Measurements from ENCODE around the gene NUP133.
"Not testable (repeated sequence)": the region's sequence is repeated elsewhere in the genome, so short reads cannot be mapped to it uniquely, and the experiment has no call there.

The NUP133 gene

DNA sequence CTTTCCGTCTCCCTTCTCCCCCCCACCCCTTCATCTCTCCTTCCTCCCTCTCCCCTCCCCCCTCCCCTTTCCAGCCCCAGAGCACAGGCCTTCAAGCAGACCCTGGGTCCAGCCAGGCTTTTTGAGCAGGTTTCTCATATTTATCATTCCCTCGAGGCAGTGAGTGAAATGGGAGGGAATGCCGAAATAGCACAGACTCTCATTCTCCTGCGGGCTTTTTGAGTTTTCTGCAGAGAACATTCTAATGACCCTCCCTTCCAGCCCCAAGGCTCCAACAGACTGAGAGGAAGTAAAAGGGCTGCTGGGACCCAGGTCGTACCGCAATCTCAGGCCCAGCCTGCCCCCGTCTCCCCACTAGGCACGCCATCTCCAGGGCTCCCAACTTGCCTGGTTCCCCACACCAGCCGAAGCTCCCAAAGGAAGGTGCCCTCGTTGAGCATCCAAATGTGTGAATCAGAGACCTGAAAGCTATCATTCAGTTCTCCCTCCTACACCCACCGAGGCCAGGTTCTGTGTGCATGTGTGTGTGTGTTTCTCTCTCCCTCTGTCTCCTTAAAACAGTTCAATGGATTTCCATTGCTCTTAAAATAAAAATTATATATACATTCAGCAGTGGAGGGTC is 96.6 kb downstream of the NUP133 start:
- no peak for DNase-seq

DNA sequence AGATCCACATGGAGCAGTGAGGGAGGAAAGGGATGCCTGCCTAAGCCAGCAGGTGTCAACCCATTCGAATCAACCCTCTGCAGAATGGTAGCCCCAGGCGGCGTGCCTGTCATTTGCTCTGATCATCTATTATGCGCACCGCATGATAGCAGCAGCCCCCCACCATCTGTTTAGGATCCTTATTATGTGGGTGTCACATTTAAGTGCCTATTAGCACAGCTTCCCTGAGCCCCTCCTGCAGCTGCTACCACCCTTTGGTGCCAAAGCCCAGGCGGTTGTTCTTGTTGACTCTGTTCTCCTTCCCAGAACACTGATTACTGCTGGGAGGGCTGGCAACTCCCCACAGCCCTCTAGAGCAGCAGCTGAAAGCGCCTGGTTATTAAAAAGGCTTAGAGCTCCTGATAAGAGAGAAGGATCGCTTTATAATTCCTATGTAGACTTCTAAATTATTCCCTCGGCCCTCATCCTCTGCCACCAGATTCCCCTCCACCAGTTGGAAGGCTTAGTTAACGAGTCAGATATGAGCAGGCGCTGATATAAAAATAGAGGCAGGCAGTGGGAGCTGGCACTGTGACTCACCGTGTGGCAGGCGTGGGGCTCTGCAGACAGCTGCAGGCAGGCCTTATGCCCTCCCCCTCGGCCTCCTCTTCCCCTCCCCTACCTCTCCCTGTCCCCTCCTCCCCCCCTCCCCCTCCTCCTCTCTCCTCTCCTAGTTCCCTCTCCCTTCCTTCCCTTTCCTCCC is 97.3 kb downstream of the NUP133 start:
- DNase-seq, result no peak

DNA sequence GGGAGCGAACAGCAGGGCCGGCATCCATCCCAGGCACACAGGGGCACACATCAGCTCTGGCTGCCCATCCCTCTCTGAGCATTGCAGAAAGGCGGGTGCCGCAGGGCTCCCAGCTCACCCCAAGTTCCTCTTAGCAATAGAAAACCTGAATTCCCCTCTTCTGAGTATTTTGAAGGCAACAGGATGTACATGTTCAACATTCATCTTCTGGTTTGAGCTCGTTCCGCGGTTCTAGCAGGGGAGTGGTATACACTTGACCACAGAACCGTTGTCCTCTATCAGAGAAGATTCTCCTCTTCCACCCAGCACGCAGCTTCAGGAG is 97.8 kb downstream of the NUP133 start:
- DNase-seq, result no peak

DNA sequence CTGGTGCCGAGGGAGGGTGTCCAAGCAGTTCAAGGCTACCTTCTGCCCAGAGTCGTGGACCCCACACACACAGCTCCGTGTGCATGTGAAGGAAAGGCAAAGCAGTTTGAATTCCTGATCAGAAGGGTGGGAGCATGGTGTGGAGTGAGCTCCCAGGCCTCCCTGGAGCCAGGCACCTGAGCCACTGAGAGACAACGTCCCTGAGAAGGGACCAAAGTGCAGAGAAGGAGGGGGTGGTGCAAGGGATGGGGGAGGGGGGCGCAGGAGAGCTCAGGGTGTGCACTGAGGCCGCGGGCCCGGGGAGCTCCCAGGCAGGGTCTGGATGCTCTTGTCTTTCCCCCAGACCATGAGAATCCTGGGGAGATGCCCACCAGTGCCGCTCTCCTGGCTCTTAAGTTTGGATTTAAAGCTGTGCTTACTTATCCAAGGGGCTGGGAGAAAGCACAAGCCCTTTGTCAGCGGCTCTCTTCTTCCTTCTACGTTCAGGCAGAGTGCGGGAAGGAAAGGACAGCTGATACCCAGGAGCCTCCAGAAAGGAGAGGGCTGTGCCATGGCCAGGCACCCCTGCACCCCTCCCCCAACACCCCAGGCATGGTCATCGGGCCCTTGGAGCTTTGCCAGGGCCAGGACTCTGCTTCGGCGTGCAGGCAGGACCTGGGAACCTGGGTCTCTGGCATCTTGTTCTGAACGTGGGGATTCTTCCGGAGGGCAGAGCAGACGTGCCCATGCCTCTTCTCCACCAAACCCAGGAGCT is 98.3 kb downstream of the NUP133 start:
- DNase-seq, result no peak

DNA sequence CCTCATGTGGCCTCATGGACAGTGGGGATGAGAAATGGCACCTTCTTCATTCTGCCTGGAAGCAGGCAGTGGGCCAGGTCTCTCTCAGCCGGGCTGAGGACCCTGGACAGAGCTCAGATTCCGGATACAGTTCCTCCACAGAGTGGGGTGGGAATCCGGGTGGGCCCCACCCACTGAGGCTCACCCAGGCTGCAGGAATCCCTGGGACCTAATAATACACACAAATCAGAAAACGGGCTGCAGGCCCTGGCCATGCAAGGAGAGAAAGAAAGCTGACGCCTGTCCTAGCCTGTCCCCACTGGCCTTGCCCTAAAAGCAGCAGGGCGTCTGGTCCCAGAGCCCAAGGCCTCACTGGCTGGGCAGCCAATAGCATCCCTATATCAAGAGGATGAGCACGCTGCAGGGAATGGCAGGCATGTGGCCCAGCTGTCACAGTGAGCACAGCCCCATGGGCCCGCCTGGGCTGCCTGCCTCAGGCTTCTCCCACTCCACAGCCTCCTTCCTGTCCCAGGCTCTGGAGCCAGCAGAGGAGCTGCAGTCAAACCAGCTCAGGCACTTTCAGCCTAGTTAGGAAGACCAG is 99.6 kb downstream of the NUP133 start:
- DNase-seq, result no peak

DNA sequence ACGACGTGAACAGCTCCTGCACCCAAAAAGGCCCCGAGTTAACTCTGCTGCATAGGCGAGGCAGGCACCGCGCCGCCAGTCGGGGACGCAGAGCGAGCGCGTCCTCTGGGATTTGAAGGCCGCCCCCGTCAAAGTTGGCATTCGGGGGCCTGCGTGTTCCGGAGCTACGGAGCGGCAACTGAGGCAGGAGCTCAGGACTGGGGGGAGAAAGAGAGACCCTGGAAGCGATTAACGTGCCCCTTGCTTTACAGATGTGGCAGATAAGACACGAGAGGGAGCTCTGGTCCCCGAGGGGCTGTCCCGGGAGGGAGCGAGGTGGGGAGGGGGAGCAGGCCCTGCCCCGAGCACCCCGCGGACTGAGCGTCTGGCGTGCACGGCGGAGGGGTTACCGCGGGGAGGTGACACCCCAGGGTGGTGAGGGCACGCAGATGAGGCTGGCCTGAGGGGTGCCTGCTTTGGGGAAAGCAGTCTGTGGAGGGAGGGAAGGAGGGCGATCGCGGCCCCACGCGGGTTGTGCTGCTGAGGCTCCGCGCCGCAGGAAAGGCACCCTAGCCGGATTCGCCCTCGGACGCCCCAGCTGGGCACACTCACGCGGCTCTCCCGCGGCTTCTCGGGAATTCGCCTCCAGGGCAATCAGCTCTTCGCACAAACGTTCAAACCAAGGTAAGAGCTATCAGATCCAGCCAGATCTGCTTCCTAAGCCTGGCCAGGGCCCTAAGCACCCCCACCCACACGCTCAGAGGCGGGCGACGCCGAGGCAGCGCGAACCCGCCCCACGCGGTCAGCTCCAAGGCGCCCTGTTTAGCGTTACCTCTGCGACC is 100.7 kb downstream of the NUP133 start:
- DNase-seq, result no peak

DNA sequence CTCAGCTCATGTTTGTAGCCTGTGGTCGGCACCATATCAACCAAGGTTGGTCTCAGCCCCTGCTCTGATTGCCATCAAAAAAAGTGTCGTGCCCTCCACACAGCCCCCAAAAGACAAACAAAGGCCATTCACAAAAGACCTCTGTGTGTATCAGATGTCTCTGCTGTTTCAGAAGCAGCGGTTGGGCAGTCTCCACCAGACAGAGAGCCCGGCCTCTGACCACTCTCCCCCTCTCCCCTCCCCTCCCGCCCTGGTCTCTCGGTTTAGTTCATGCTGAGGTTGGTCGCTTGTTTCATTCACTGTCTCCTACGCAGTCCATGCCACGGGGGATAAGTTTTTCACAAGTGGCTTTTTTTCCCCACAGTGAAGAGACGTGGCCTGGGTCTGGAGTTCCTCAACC is 101.3 kb downstream of the NUP133 start:
- DNase-seq, result no peak

DNA sequence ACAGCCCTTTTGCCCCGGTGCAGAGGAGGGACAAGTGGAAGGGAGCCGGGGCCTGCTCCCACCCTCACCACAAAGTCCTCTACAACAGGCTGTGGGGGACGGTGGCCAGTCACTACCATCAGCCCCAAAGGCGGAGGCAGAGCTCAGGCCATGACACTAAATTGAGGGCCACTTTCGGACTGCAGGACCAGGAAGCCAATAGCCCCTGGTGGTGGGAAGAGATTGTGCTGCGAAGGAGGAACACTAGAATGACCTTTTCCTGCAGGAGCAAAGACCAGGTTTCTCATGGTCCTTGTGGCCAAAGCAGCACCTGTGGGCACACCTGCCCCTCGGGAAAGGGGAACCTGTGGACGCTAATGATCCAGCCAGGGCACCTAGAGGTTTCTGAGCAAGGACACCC is 104.6 kb downstream of the NUP133 start:
- no peak for DNase-seq

DNA sequence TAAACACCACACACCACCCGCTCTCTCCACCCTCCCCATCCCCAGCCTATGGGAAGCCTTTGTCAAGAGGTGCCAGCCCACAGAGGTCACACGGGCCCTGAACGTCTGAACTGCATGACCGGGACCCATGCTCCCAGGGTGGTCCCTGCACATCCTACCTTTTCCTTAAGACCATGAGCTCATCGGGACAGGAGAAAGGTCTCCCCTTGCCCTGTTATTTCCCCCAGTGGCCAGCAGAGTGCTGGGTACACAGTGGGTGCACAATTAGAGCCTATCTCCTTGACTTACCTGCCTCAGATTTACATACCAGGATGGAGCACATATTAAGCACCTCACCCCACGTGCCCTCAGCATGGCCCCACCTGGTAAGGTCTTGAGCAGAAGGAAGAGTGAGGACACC is 105.1 kb downstream of the NUP133 start:
- DNase-seq, result no peak

DNA sequence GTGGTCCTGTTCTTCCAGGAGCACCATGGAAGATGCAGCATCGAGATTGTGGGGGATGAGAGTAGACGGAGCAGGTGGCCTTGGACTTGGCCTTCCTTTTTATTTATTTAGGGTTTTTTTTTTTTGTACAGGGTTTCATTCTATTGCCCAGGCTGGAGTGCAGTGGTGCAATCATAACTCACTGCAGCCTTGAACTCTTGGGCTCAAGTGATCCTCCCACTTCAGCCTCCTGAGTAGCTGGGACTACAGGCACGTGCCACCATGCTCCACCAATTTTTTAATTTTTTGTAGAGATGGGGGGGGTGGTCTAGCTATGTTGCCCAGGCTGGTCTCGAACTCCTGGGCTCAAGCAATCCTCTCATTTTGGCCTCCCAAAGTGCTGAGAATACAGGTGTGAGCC is 105.8 kb downstream of the NUP133 start:
- DNase-seq, result not testable (repeated sequence)

DNA sequence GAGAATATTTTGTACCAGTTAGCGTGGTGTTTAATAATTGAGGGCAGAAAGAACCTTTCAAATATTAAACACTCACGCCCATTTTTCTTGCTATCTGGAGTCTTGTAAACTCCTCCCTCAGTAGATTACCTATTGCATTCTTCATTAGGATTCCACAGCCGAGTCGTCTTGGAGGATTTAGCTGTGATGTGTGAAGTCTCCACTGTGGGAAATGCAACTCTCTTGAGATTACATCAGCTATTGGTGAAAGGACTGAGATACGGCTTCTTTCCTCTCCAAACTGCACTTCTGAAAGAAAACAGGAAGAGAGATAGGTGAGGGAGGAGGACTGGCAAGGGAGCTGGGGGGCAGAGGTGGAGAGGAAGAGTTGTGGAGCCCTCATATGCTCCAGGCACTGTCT is 110.4 kb downstream of the NUP133 start:
- no peak for DNase-seq

DNA sequence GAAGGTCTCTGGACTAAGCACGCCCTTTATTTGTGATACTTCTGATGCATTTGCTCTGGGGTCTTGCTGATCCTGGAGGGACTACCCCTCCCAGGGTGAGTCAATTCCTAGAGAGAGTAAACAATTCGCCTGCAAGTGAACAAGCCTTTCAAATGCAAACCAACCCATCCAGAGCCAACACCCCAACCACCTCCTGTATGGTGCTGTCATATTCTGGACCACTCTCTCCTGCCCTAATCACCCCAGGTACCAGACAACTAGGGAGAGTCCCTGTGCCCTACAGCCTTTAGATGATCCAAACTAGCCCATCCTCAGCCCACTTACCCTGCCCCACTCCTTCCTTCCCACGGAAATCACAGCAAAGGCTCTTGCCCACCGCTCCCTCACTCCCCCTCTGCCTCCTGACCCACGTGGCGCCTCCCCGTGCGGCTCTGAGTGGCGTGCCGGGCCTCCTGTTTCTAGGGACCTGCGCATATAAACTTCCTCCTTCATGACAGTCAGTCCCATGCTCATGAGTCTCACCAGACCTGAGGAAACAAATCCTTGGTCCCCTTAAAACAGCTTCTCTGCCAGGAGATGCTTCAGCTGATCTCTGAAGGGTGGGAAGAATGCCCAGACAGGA is 111.4 kb downstream of the NUP133 start:
- DNase-seq, result no peak

DNA sequence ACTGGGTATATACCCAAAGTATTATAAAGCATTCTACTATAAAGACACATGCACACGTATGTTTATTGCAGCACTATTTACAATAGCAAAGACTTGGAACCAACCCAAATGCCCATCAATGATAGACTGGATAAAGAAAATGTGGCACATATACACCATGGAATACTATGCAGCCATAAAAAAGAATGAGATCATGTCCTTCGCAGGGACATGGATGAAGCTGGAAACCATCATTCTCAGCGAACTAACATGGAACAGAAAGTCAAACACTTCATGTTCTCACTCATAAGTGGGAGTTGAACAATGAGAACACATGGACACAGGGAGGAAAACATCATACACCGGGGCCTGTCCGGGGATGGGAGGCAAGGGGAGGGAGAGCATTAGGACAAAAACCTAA is 113.6 kb downstream of the NUP133 start:
- not testable (repeated sequence) for DNase-seq

DNA sequence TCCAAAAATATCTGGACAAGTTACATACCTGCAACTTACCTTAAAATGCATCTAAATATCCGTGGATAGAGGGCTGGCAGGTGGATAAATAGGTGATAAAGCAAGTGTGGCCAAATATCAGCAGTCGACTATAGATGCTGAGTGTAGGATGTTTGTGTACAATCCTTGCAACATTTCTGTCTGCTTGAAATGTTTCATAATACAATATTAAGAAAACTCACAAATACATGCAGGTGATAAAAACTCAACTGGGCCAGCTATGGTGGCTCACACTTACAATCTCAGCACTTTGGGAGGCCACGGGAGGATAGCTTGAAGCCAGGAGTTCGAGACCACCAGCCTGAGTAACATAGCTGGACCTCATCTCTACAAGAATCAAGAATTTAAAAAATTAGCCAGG is 115.2 kb downstream of the NUP133 start:
- no peak for DNase-seq

All from T-helper 2 cell (primary cell).